ENCODE data around the gene ZNF423.

DNA sequence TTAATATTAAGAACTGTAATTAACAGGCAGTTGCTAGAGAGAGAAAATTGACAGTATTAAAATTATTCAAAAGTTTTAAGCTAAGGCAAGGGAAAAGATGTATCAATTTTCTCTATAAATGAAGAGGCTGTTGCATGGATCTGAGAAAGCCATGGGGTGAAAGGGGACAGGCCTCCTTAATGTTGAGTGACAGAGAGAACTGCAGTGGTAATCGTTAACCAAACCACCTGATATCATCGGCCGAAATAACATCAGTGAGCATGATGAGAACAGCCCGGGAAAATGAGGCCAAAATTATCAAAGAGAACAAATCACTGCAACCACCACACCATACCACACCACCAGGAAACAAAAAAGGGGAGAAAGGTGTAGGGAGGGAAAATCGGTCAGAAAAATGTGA lies 3.6 kb downstream of the ZNF423 start:
- TF ChIP-seq YY1 (IDR thresholded peaks at IDR 0.05; ENCODE audit: insufficient read depth, insufficient read length) (no peak), SUZ12 (IDR thresholded peaks at IDR 0.05; ENCODE audit: extremely low read depth, insufficient read depth, insufficient read length) (no peak), ZNF274 (IDR thresholded peaks at IDR 0.05; ENCODE audit: low read depth, low read length) (no peak)
